NT2/D1 (cell line): ENCODE results near the gene PDCD2L.

Experiments
- SUZ12 ChIP-seq: IDR thresholded peaks from 2 replicates; pipeline ENCODE4 v1.6.1; 2011; ENCODE audit not compliant: insufficient read length, insufficient read depth; ENCODE audit errors: extremely low read depth
- YY1 ChIP-seq: IDR thresholded peaks from 2 replicates; pipeline ENCODE4 v1.6.1; 2011; ENCODE audit not compliant: insufficient read length, insufficient read depth
- ZNF274 ChIP-seq: IDR thresholded peaks from 2 replicates; pipeline ENCODE4 v1.6.1; 2011; ENCODE audit warnings: mild to moderate bottlenecking, low read depth, low read length

DNA sequence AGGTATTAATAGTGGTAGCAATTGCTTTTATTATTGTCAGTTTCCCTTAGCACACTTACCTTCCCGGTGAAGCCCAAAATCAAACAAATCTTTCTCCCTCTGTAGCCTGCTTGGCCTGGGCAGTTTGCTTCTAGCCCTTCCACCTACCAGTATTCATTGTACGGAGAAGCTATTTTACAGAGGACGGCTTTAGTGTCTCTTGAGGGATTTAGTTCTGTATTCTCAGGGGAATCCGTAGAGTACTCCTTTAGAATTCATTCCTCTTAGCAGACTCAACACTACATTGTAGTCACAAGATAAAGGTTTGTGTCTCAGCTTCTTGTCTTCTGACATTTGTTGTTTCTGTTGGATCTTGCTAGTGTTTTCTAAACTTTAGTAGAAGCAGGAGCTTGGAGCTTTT lies 53.2 kb downstream of the PDCD2L start:
- TF ChIP-seq SUZ12 (no peak), YY1 (no peak), ZNF274 (no peak)
